SKM-1 (cell line): ENCODE measurements around the gene GDI2.
"Not testable (repeated sequence)": the region's sequence is repeated elsewhere in the genome, so short reads cannot be mapped to it uniquely, and the experiment has no call there.

Source experiments
- DNase-seq: peaks from one replicate; lab custom pipeline; 2025; ENCODE audit not compliant: unreplicated experiment; lab: John Stamatoyannopoulos, UW

The GDI2 gene

GRCh38 chr10:5788969-5789368 is 24.3 kb downstream of the GDI2 start:
- DNase-seq, result no peak

GRCh38 chr10:5783300-5783699 is 29.9 kb downstream of the GDI2 start:
- no peak for DNase-seq

GRCh38 chr10:5782174-5782573 is 31.1 kb downstream of the GDI2 start:
- DNase-seq, result no peak

GRCh38 chr10:5779730-5780129 is 33.5 kb downstream of the GDI2 start:
- no peak for DNase-seq

- not testable (repeated sequence) for DNase-seq
Measured at GRCh38 chr10:5777758-5778157, 35.5 kb downstream of the GDI2 start.

GRCh38 chr10:5776881-5777197 is 36.4 kb downstream of the GDI2 start:
- no peak for DNase-seq

- DNase-seq, result no peak
Measured at GRCh38 chr10:5776136-5776880, 36.9 kb downstream of the GDI2 start.

GRCh38 chr10:5775685-5776084 is 37.5 kb downstream of the GDI2 start:
- DNase-seq, result no peak

- DNase-seq, result no peak
Measured at GRCh38 chr10:5774987-5775620, 38.1 kb downstream of the GDI2 start.

GRCh38 chr10:5766189-5766588 is 47.0 kb downstream of the GDI2 start:
- no peak for DNase-seq

- no peak for DNase-seq
Measured at GRCh38 chr10:5765617-5766016, 47.6 kb downstream of the GDI2 start.

- DNase-seq, result no peak
Measured at GRCh38 chr10:5764422-5765297, 48.6 kb downstream of the GDI2 start.

GRCh38 chr10:5762531-5762930 is 50.7 kb downstream of the GDI2 start:
- DNase-seq, result no peak

- no peak for DNase-seq
Measured at GRCh38 chr10:5761220-5761619, 52.0 kb downstream of the GDI2 start.

GRCh38 chr10:5760515-5760914 is 52.7 kb downstream of the GDI2 start:
- DNase-seq, result no peak

GRCh38 chr10:5758927-5759326 is 54.3 kb downstream of the GDI2 start:
- no peak for DNase-seq

- DNase-seq, result no peak
Measured at GRCh38 chr10:5757766-5758517, 55.3 kb downstream of the GDI2 start.

- DNase-seq, result no peak
Measured at GRCh38 chr10:5752301-5752871, 60.8 kb downstream of the GDI2 start.

- DNase-seq, result no peak
Measured at GRCh38 chr10:5751601-5752253, 61.5 kb downstream of the GDI2 start.

GRCh38 chr10:5748394-5748803 is 64.8 kb downstream of the GDI2 start:
- DNase-seq, result no peak
